B cell (primary cell): ENCODE results near the gene USP26.

Experiments used
- EZH2 ChIP-seq: IDR thresholded peaks from 2 replicates; pipeline ENCODE4 v1.6.1; 2012; ENCODE audit warnings: borderline replicate concordance, low read depth, mild to moderate bottlenecking, moderate library complexity, low read length; ENCODE audit not compliant: insufficient read depth, poor library complexity, severe bottlenecking
- TF ChIP-seq, protein P1 (sequence below): fragments of 200-600 bp; IDR thresholded peaks from one replicate; pipeline ENCODE4 v1.8.0; 2022; ENCODE audit warnings: antibody characterized with exemption, mild to moderate bottlenecking

DNA sequence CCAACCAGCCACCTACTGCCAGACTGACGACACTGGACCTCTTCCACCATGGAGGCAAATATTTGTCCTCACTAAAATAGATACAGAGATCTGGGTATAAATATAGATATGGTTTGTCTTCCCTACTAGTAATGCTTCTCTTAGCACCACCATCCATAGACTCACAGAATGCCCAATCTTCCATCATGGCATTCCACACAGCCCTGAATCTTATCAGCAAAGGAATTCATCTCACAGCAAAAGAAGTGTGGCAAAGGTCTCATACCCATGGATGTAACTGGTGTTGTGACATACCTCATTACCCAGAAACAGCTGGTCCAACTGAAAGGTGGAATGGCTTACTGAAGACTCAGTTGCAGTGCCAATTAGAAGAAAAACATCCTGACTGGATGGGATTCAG, 91.3 kb downstream of the USP26 start:
- TF ChIP-seq, protein P1, sequence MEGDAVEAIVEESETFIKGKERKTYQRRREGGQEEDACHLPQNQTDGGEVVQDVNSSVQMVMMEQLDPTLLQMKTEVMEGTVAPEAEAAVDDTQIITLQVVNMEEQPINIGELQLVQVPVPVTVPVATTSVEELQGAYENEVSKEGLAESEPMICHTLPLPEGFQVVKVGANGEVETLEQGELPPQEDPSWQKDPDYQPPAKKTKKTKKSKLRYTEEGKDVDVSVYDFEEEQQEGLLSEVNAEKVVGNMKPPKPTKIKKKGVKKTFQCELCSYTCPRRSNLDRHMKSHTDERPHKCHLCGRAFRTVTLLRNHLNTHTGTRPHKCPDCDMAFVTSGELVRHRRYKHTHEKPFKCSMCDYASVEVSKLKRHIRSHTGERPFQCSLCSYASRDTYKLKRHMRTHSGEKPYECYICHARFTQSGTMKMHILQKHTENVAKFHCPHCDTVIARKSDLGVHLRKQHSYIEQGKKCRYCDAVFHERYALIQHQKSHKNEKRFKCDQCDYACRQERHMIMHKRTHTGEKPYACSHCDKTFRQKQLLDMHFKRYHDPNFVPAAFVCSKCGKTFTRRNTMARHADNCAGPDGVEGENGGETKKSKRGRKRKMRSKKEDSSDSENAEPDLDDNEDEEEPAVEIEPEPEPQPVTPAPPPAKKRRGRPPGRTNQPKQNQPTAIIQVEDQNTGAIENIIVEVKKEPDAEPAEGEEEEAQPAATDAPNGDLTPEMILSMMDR = no peak
- no peak for TF ChIP-seq EZH2
